Measurements from ENCODE around the gene INSM1. TPM values are rescaled to one million over a fixed set of nuclear protein-coding genes. Genes with fewer than 3 reads are reported as not detected.

INSM1 gene, protein sequence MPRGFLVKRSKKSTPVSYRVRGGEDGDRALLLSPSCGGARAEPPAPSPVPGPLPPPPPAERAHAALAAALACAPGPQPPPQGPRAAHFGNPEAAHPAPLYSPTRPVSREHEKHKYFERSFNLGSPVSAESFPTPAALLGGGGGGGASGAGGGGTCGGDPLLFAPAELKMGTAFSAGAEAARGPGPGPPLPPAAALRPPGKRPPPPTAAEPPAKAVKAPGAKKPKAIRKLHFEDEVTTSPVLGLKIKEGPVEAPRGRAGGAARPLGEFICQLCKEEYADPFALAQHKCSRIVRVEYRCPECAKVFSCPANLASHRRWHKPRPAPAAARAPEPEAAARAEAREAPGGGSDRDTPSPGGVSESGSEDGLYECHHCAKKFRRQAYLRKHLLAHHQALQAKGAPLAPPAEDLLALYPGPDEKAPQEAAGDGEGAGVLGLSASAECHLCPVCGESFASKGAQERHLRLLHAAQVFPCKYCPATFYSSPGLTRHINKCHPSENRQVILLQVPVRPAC
- total RNA-seq, result not detected in 2 replicates

GRCh38 chr20:20367575-20368417, at the start of gene INSM1:
Gene INSM1 (plus strand): TSS chr20:20368104. CDS start chr20:20368268, 164 bp downstream.

